ENCODE data around the gene TEX30.

The TEX30 gene

DNA sequence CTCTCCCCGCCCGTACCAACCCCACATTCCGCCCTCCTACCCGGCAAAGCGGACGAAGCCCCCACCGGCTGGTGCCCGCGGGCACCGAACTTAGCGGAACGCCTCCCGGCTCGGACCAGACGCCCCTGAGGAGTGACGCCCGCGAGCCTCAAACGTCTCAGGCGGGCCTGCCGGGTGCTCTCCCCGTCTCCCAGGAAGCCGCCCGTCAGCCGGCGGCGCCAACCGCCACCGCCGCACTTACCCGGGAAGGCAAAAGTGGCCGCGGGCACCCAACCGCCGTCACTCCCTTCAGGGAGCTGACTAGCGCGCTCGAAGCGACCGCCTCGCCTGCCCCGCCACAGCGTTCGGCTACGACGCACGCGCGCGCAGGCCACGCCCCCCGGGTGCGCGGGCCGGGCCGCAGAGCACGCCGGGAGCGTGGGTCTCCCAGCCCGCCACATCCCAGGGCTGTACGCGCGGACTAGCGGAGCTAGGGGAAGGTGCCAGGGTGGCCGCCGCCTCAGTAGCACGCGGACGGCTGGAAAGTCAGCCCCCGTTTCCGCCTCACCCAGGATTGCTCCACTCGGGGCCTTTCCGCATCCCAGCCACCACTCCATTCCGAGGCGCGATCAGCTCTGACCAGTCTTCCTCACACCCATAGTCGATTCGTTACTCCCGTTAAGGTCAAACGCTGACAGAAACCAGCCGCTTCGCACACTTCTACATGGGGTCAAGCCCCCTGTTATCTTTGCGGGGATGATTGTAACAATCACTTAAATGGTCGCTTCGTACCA is at the start of gene TEX30:
TSS of gene TEX30 (minus strand) at position 346 of the 773 bp plus-strand sequence. CDS start 3,760 bp downstream, outside the sequence.
- Histone ChIP-seq H3K9me3 (ENCODE audit: control insufficient read depth, insufficient read depth, low read length) (no peaks in the 10 kb centered on the region), H3K36me3 (ENCODE audit: control insufficient read depth, insufficient read depth, low read length) (no peaks in the 10 kb centered on the region), H3K4me1 (ENCODE audit: control insufficient read depth, insufficient read depth, low read length) (no peaks in the 10 kb centered on the region), H3K27me3 (ENCODE audit: control insufficient read depth, insufficient read depth, low read length) (peaks cover 6% of the 10 kb centered on the region), H3K9ac (ENCODE audit: low read depth, low read length) (peak within 1 kb of the TSS; percentile 73), H3K4me3 (ENCODE audit: low read depth, low read length) (peak within 1 kb of the TSS; percentile 66)

DNA sequence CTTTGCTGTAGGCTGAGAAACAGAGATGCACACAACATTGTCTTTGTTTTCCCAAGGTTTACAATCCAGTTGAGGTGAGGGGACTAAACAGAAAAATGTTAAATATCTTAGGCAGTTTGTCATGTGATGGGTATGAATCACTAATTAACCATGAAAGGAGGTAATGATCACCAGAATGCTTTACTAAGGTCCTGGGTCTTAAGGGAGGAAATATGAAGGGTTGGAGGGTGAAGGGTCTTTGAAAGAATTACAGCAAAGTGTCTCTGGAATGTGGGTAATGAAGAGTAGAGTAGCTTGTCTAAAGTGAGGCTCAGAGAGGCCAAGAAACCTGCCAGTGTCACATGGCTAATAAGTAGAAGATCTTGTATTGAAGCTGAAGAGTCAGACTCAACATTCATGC is 44.3 kb upstream of the TEX30 start:
- Histone ChIP-seq H3K9ac (ENCODE audit: low read depth, low read length) (no peak overlapping the region), H3K36me3 (ENCODE audit: control insufficient read depth, insufficient read depth, low read length) (no peaks in the 10 kb centered on the region), H3K4me1 (ENCODE audit: control insufficient read depth, insufficient read depth, low read length) (no peaks in the 10 kb centered on the region), H3K4me3 (ENCODE audit: low read depth, low read length) (no peak overlapping the region), H3K9me3 (ENCODE audit: control insufficient read depth, insufficient read depth, low read length) (no peaks in the 10 kb centered on the region), H3K27me3 (ENCODE audit: control insufficient read depth, insufficient read depth, low read length) (no peaks in the 10 kb centered on the region)

DNA sequence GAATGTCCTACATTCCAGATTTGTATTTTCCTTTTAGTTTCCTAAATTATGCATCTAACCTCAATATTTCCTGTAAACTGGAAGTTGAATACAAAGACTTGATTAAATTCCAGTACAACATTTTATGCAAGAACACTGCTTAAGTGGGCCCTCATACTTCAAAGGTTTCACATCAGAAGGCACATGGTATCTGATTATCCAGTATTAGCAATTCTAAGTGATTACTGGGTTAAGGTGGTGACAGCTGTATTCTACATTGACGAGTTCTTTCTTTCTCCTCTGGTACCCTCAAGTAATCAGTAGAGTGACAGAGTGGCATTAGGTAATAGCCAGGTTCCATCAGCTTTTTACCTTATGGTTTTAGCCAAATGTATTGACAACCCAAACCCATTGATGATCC is 43.7 kb upstream of the TEX30 start:
- H3K4me1 ChIP-seq (ENCODE audit: control insufficient read depth, insufficient read depth, low read length), result no peaks in the 10 kb centered on the region

DNA sequence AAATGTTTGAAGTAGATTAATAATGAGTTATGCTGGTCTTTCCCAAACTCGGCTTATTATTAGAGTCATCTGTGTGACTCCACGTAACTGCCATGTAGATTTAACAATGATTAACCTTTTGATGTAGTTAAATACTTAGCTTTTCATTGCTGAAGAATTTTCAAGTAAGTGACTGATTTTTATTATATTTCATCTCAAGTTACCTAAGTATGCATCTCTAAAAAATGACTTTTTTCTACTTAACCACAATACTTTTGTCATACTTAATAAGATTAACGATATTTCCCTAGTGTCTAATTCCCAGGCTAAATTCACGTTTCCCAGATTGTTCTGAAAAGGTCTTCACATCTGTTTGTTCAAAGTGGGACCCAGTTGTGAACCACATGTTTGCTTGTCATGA is 43.1 kb upstream of the TEX30 start:
- Histone ChIP-seq H3K9me3 (ENCODE audit: control insufficient read depth, insufficient read depth, low read length) (no peaks in the 10 kb centered on the region), H3K27me3 (ENCODE audit: control insufficient read depth, insufficient read depth, low read length) (no peaks in the 10 kb centered on the region), H3K9ac (ENCODE audit: low read depth, low read length) (no peak overlapping the region), H3K4me3 (ENCODE audit: low read depth, low read length) (no peak overlapping the region), H3K36me3 (ENCODE audit: control insufficient read depth, insufficient read depth, low read length) (no peaks in the 10 kb centered on the region), H3K4me1 (ENCODE audit: control insufficient read depth, insufficient read depth, low read length) (no peaks in the 10 kb centered on the region)

More for the DNA sequence above, 43.7 kb upstream of the TEX30 start:
- Histone ChIP-seq H3K4me3 (ENCODE audit: low read depth, low read length) (no peak overlapping the region), H3K9ac (ENCODE audit: low read depth, low read length) (no peak overlapping the region), H3K9me3 (ENCODE audit: control insufficient read depth, insufficient read depth, low read length) (no peaks in the 10 kb centered on the region), H3K27me3 (ENCODE audit: control insufficient read depth, insufficient read depth, low read length) (no peaks in the 10 kb centered on the region), H3K36me3 (ENCODE audit: control insufficient read depth, insufficient read depth, low read length) (no peaks in the 10 kb centered on the region)

DNA sequence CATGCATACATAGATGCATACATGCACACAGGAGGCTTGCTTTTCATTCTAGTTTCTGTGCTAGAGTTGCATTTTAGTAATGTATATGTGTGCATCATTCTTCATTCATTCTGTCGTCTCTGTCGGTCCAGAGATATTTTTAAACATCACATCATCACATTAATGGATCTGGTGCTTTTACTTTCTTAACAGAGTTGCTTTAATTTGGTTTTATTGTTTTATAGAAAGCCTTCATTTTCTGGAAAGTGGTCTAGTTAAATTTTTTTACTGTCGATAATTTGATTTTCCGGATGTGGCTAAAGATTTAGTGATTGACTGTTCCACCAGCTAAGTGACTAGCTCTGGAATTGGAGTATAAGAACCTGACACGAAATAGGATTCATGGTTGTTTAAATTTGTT is 42.2 kb upstream of the TEX30 start:
- Histone ChIP-seq H3K4me1 (ENCODE audit: control insufficient read depth, insufficient read depth, low read length) (no peaks in the 10 kb centered on the region), H3K9ac (ENCODE audit: low read depth, low read length) (no peak overlapping the region), H3K9me3 (ENCODE audit: control insufficient read depth, insufficient read depth, low read length) (no peaks in the 10 kb centered on the region), H3K4me3 (ENCODE audit: low read depth, low read length) (no peak overlapping the region), H3K36me3 (ENCODE audit: control insufficient read depth, insufficient read depth, low read length) (no peaks in the 10 kb centered on the region), H3K27me3 (ENCODE audit: control insufficient read depth, insufficient read depth, low read length) (no peaks in the 10 kb centered on the region)

DNA sequence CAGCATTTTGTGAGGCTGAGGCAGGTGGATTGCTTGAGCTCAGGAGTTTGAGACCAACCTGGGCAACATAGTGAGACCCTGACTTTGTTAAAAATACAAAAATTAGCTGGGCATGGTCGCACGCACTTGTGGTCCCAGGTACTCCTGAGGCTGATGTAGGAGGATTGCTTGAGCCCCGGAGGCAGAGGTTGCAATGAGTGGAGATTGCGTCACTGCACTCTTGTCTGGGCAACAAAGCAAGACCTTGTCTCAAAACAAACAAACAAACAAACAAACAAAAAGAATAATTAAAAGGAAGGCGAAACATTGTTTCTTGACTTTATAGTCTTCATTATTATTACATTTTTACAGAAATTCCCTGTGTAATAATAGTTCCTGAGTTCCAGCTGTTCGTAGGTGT is 41.2 kb upstream of the TEX30 start:
- Histone ChIP-seq H3K27me3 (ENCODE audit: control insufficient read depth, insufficient read depth, low read length) (no peaks in the 10 kb centered on the region), H3K4me3 (ENCODE audit: low read depth, low read length) (no peak overlapping the region), H3K4me1 (ENCODE audit: control insufficient read depth, insufficient read depth, low read length) (no peaks in the 10 kb centered on the region), H3K36me3 (ENCODE audit: control insufficient read depth, insufficient read depth, low read length) (no peaks in the 10 kb centered on the region), H3K9ac (ENCODE audit: low read depth, low read length) (no peak overlapping the region), H3K9me3 (ENCODE audit: control insufficient read depth, insufficient read depth, low read length) (no peaks in the 10 kb centered on the region)

DNA sequence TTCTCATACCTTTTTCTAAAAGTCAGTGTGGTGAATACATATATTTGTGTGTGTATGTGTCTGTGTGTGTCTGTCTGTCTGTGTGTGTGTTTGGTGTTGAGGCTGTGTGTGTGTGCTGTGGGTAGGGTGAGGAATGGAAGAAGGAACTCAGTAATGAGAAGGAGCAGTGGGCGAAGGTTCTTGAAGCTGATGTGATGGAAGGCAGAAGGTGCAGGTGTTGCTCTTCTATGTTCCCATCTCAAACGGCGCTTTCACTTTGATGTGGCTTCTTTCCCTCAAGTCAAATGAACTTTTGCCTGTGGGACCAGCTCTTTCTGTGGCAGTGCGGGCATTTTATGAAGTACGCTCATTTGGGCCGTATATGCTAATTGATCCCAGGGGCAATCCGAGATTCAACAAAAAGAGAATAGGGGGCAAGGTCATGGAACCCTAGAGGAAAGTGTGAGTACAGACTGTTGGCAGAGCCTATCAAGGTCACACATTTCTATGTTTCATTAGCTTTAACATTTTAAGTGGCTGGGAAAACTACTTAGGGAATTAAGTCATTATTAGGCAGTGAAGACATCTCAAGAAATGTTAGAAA is 40.5 kb upstream of the TEX30 start:
- H3K36me3 ChIP-seq (ENCODE audit: control insufficient read depth, insufficient read depth, low read length), result no peaks in the 10 kb centered on the region

DNA sequence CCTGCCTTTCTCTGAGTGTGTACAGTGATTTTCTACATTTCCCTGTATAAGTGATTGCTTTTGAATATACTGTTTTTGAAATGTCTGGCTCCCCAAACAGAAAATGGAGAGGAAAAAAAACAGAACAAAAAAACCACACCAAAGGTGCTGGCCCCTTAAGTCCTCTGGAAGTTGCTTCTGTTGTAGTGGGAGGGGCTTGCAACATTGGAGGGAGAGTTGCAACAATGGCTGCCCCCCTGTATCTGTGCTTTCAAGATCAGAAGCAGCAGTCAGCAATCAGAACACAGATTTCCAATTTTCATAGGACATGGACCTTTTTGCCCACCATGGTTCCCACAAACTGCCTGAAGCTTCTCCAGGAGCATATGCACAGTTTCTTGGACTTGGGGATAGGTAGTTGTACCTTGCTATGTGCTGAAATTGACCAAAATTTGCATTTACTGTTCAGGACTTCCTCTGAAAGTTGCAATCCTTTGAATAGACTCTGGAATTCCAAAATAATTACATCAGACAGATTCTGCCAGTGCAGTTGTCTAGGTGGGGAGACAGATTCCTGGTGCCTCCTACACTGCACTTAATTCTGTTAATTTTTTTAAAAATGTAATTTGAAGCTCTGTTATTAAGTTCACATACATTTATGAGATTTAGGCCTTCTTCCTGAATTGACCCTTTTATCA is 39.2 kb upstream of the TEX30 start:
- H3K4me3 ChIP-seq (ENCODE audit: low read depth, low read length), result no peak overlapping the region
- H3K36me3 ChIP-seq (ENCODE audit: control insufficient read depth, insufficient read depth, low read length), result no peaks in the 10 kb centered on the region
- no peak overlapping the region for H3K9ac ChIP-seq (ENCODE audit: low read depth, low read length)
- H3K4me1 ChIP-seq (ENCODE audit: control insufficient read depth, insufficient read depth, low read length), result no peaks in the 10 kb centered on the region
- H3K9me3 ChIP-seq (ENCODE audit: control insufficient read depth, insufficient read depth, low read length), result no peaks in the 10 kb centered on the region
- H3K27me3 ChIP-seq (ENCODE audit: control insufficient read depth, insufficient read depth, low read length), result no peaks in the 10 kb centered on the region

More for the DNA sequence above, 40.5 kb upstream of the TEX30 start:
- Histone ChIP-seq H3K9me3 (ENCODE audit: control insufficient read depth, insufficient read depth, low read length) (no peaks in the 10 kb centered on the region), H3K4me1 (ENCODE audit: control insufficient read depth, insufficient read depth, low read length) (no peaks in the 10 kb centered on the region), H3K4me3 (ENCODE audit: low read depth, low read length) (no peak overlapping the region), H3K9ac (ENCODE audit: low read depth, low read length) (no peak overlapping the region), H3K27me3 (ENCODE audit: control insufficient read depth, insufficient read depth, low read length) (no peaks in the 10 kb centered on the region)

DNA sequence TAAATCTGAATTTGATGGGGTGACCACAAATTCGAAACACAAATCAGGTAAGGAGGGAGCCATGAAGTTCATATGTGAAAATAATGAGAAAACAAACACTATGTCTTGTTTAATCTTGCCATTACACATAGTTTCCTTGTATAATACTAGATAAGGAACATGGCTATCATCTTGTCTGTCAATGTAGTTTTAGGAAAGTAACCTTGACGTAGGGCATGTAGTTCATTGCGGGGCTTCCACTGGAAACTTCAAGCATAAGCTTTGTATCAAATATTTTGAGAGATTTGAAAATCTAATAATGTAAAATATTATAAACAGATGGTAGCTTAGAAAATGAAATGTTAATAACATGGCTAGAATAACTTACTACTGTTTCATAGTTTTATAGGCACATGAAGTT is 34.1 kb upstream of the TEX30 start:
- H3K9me3 ChIP-seq (ENCODE audit: control insufficient read depth, insufficient read depth, low read length), result no peaks in the 10 kb centered on the region
- H3K4me1 ChIP-seq (ENCODE audit: control insufficient read depth, insufficient read depth, low read length), result no peaks in the 10 kb centered on the region
- H3K36me3 ChIP-seq (ENCODE audit: control insufficient read depth, insufficient read depth, low read length), result no peaks in the 10 kb centered on the region
- no peak overlapping the region for H3K9ac ChIP-seq (ENCODE audit: low read depth, low read length)
- H3K4me3 ChIP-seq (ENCODE audit: low read depth, low read length), result no peak overlapping the region
- H3K27me3 ChIP-seq (ENCODE audit: control insufficient read depth, insufficient read depth, low read length), result no peaks in the 10 kb centered on the region

DNA sequence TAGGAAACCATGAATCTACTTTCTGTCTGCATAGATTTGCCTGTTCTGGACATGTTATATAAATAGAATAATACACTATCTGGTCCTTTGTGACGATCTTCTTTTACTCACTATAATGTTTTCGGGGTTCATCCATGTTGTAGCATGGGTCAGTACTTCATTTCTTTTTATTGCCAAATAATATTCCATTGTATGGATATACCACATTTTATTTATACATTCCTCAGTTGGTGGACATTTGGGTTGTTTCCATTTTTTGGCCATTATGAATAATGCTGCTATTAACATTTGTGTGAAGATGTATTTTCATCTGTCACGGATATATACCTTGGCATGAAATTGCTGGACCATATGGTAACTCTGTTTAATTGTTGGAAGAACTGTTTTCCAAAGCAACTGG is 32.1 kb upstream of the TEX30 start:
- H3K9ac ChIP-seq (ENCODE audit: low read depth, low read length), result no peak overlapping the region
- no peaks in the 10 kb centered on the region for H3K4me1 ChIP-seq (ENCODE audit: control insufficient read depth, insufficient read depth, low read length)
- H3K9me3 ChIP-seq (ENCODE audit: control insufficient read depth, insufficient read depth, low read length), result no peaks in the 10 kb centered on the region
- H3K4me3 ChIP-seq (ENCODE audit: low read depth, low read length), result no peak overlapping the region
- peaks cover 9% of the 10 kb centered on the region for H3K27me3 ChIP-seq (ENCODE audit: control insufficient read depth, insufficient read depth, low read length)
- no peaks in the 10 kb centered on the region for H3K36me3 ChIP-seq (ENCODE audit: control insufficient read depth, insufficient read depth, low read length)

DNA sequence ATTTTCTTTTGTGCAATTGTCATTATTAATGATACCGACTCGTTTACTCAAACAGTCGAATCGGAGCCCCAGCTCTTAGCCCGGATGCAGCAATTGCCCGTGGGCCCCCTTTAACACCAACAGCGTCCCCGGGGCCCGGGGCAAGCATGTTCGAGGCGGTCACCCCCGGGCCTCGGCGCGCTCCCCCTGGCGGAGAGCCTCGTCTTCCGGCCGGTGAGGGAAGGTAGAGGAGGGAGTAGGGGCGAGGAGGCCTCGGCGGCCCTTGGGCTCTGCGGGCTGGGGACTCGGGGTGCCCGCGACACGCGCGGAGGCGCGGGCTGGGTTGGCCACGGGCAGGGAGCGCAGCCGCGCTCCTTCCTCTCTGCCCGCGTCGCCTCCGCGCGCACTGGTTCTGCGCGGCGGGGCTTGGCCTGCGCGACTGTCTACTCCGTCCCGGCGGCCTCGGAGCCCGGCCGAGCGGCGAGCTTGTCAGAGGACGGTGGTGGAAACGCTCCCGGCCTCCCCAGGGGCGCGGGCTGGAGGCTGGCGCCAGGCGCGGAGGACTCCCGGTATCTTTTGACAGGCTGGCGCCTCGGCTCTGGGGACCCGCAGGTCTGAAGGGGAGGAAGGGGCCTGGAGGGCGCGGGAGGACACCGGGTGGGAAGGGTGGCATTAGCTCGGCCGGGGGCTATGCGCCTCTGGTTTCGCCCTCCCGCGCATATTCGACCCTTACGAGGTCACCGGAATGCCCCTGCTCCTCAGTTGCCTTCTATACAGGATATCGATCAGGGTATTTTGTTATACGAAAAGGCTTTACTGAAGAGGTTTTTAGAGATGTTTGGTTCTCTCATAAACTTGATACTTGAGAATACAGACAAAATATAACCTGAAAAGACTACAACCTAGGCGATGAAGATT is 26.8 kb upstream of the TEX30 start:
- peaks cover 18% of the 10 kb centered on the region for H3K27me3 ChIP-seq (ENCODE audit: control insufficient read depth, insufficient read depth, low read length)
- H3K4me3 ChIP-seq (ENCODE audit: low read depth, low read length), result peak overlapping the region; percentile 85
- no peaks in the 10 kb centered on the region for H3K36me3 ChIP-seq (ENCODE audit: control insufficient read depth, insufficient read depth, low read length)
- H3K9ac ChIP-seq (ENCODE audit: low read depth, low read length), result peak overlapping the region; percentile 41
- H3K9me3 ChIP-seq (ENCODE audit: control insufficient read depth, insufficient read depth, low read length), result no peaks in the 10 kb centered on the region
- no peaks in the 10 kb centered on the region for H3K4me1 ChIP-seq (ENCODE audit: control insufficient read depth, insufficient read depth, low read length)

All from iPS-15b (cell line).